ENCODE results near the gene KRTAP1-5. TPM values are rescaled to one million over a fixed set of nuclear protein-coding genes. Genes with fewer than 3 reads are reported as not detected.

The KRTAP1-5 gene
- polyA plus RNA-seq, 1 of the 3 experiments (the other 2 are of a cell fraction): not detected

DNA sequence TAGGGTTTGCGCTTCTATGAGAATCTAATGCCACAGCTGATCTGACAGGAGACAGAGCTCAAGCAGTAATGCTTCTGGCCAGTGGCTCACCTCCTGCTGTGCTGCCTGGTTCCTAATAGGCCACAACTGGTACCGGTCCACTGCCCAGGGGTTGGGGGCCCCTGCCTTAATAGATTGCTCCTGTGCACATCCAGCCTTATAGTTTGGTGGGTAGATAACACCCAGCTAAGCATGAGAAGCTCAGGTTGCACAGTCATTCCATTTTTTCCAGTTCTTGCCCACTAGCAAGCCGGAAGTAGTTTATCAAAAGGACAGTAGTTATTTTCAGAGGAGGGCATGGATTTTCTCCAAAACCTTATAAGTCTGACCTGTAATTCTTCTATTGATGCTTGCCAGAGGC, 7.6 kb downstream of the KRTAP1-5 start:
- Histone ChIP-seq H3K9ac (no peak overlapping the region), H3K9me3 (no peaks in the 10 kb centered on the region), H2AFZ (ENCODE audit: low read depth) (no peak overlapping the region), H3K4me2 (no peak overlapping the region), H3K27ac (ENCODE audit: low read depth in 2 of 2, low read length in 1 of 2) (no peak overlapping the region), H3K36me3 (replicated peaks in 1 of 2; ENCODE audit: control insufficient read depth in 1 of 2, insufficient read depth in 2 of 2, low read length in 1 of 2) (no peaks in the 10 kb centered on the region), H3K4me3 (ENCODE audit: low read depth in 2 of 2, low read length in 1 of 2) (no peak overlapping the region), H3K9me2 (no peaks in the 10 kb centered on the region), H3K79me2 (ENCODE audit: insufficient read depth) (no peaks in the 10 kb centered on the region), H3K27me3 (ENCODE audit: insufficient read depth) (peaks cover 31% of the 10 kb centered on the region; the same call in 1 of the 2 replicates), H3K4me1 (ENCODE audit: control insufficient read depth in 1 of 2, insufficient read depth in 2 of 2, low read depth in 1 of 2, low read length in 1 of 2) (no peaks in the 10 kb centered on the region), H3F3A (replicated peaks; ENCODE audit: insufficient read depth) (no peaks in the 10 kb centered on the region), H4K20me1 (ENCODE audit: insufficient read depth) (no peaks in the 10 kb centered on the region)
- CTCF ChIA-PET: no interaction called here
- WGBS (ENCODE audit: low lambda C conversion rate): 44% methylated on average over 3 of the region's 3 CpGs
- POLR2A ChIA-PET: no interaction called here
- DNase-seq: no peak
- TF ChIP-seq NRF1 (IDR thresholded peaks at IDR 0.05; ENCODE audit: low read depth, low read length): no peak
- no peak for TF ChIP-seq MXI1 (IDR thresholded peaks at IDR 0.05; ENCODE audit: low read depth, low read length)
- no peak for TF ChIP-seq GATA2 (CRISPR knock-in tag; IDR thresholded peaks at IDR 0.05)
- TF ChIP-seq, protein P1, sequence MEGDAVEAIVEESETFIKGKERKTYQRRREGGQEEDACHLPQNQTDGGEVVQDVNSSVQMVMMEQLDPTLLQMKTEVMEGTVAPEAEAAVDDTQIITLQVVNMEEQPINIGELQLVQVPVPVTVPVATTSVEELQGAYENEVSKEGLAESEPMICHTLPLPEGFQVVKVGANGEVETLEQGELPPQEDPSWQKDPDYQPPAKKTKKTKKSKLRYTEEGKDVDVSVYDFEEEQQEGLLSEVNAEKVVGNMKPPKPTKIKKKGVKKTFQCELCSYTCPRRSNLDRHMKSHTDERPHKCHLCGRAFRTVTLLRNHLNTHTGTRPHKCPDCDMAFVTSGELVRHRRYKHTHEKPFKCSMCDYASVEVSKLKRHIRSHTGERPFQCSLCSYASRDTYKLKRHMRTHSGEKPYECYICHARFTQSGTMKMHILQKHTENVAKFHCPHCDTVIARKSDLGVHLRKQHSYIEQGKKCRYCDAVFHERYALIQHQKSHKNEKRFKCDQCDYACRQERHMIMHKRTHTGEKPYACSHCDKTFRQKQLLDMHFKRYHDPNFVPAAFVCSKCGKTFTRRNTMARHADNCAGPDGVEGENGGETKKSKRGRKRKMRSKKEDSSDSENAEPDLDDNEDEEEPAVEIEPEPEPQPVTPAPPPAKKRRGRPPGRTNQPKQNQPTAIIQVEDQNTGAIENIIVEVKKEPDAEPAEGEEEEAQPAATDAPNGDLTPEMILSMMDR (IDR thresholded peaks at IDR 0.05): no peak
- no peak for TF ChIP-seq RCOR1 (IDR thresholded peaks at IDR 0.05; ENCODE audit: low read length)
- no peak for TF ChIP-seq SMC3 (IDR thresholded peaks at IDR 0.05; ENCODE audit: low read depth, low read length)
- no peak for TF ChIP-seq JUND (IDR thresholded peaks at IDR 0.05)
- TF ChIP-seq SIN3A (IDR thresholded peaks at IDR 0.05; ENCODE audit: borderline replicate concordance, low read depth, low read length): no peak
- no peak for TF ChIP-seq ELF1 (IDR thresholded peaks at IDR 0.05)
- TF ChIP-seq, protein P2, sequence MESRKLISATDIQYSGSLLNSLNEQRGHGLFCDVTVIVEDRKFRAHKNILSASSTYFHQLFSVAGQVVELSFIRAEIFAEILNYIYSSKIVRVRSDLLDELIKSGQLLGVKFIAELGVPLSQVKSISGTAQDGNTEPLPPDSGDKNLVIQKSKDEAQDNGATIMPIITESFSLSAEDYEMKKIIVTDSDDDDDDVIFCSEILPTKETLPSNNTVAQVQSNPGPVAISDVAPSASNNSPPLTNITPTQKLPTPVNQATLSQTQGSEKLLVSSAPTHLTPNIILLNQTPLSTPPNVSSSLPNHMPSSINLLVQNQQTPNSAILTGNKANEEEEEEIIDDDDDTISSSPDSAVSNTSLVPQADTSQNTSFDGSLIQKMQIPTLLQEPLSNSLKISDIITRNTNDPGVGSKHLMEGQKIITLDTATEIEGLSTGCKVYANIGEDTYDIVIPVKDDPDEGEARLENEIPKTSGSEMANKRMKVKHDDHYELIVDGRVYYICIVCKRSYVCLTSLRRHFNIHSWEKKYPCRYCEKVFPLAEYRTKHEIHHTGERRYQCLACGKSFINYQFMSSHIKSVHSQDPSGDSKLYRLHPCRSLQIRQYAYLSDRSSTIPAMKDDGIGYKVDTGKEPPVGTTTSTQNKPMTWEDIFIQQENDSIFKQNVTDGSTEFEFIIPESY (IDR thresholded peaks at IDR 0.05; ENCODE audit: borderline replicate concordance, low read depth): no peak
- TF ChIP-seq, protein P3, sequence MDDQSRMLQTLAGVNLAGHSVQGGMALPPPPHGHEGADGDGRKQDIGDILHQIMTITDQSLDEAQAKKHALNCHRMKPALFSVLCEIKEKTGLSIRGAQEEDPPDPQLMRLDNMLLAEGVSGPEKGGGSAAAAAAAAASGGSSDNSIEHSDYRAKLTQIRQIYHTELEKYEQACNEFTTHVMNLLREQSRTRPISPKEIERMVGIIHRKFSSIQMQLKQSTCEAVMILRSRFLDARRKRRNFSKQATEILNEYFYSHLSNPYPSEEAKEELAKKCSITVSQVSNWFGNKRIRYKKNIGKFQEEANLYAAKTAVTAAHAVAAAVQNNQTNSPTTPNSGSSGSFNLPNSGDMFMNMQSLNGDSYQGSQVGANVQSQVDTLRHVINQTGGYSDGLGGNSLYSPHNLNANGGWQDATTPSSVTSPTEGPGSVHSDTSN (IDR thresholded peaks at IDR 0.05): no peak
- no peak for TF ChIP-seq YY1 (IDR thresholded peaks at IDR 0.05; ENCODE audit: low read depth)
- TF ChIP-seq RAD21 (IDR thresholded peaks at IDR 0.05; ENCODE audit: low read length): no peak
- no peak for TF ChIP-seq FOXM1 (IDR thresholded peaks at IDR 0.05; ENCODE audit: low read depth)
- no peak for TF ChIP-seq MEF2A (IDR thresholded peaks at IDR 0.05; ENCODE audit: borderline replicate concordance, low read depth)
- TF ChIP-seq, protein P4, sequence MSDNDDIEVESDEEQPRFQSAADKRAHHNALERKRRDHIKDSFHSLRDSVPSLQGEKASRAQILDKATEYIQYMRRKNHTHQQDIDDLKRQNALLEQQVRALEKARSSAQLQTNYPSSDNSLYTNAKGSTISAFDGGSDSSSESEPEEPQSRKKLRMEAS (IDR thresholded peaks at IDR 0.05; ENCODE audit: low read depth): no peak
- no peak for TF ChIP-seq POLR2AphosphoS5 (IDR thresholded peaks at IDR 0.05; ENCODE audit: low read depth, low read length)
- no peak for TF ChIP-seq TAF1 (IDR thresholded peaks at IDR 0.05; ENCODE audit: borderline replicate concordance, low read depth, low read length)
- TF ChIP-seq, protein P5, sequence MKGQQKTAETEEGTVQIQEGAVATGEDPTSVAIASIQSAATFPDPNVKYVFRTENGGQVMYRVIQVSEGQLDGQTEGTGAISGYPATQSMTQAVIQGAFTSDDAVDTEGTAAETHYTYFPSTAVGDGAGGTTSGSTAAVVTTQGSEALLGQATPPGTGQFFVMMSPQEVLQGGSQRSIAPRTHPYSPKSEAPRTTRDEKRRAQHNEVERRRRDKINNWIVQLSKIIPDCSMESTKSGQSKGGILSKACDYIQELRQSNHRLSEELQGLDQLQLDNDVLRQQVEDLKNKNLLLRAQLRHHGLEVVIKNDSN (IDR thresholded peaks at IDR 0.05; ENCODE audit: borderline replicate concordance, low read depth): no peak
- no peak for TF ChIP-seq RXRA (IDR thresholded peaks at IDR 0.05; ENCODE audit: borderline replicate concordance, low read depth)

All from SK-N-SH (cell line).